Left colon (tissue), 2 donors: Measurements from ENCODE around the gene IQGAP1. TPM values are rescaled to one million over a fixed set of nuclear protein-coding genes. Genes with fewer than 3 reads are reported as not detected.
A peak's percentile ranks its signal among the peaks of the same experiment; 100 is the strongest.

Experiments used
- ATAC-seq: fragments of 200-7000 bp; cut with Tn5 transposase; one replicate; pipeline ENCODE4 v1.9.1; 2020; ENCODE audit warnings: mild to moderate bottlenecking, moderate library complexity
- DNase-seq, 2 donors: peaks; one replicate each; pipeline ENCODE4 v3.0.0-alpha.2; 2020
- intact Hi-C, 2 donors: fragments of 100-400 bp; cut with DNase I in 1 of 2; cut with micrococcal nuclease in 1 of 2; formaldehyde crosslinking; loops; one replicate each; pipeline versions ENCODE4 v1.11.2 to v1.14.0; 2022; cut with DNase I, micrococcal nuclease
- total RNA-seq, 2 donors: library from RNA; stranded (reverse); fragmentation: NEBNext Ultra II Directional; extraction: Animal tissue kit (Norgen Biotek cat#: 25700); gene quantifications; one replicate each; pipeline ENCODE4 v1.2.1, GENCODE V29; 2021
- donor health status: DM: no; HTN: no; CAD: no.
- donor health status: DM: yes; HTN: yes; CAD: no.

The IQGAP1 gene
- total RNA-seq, 2 donors from 2014 or later = 197 to 223 TPM

DNA sequence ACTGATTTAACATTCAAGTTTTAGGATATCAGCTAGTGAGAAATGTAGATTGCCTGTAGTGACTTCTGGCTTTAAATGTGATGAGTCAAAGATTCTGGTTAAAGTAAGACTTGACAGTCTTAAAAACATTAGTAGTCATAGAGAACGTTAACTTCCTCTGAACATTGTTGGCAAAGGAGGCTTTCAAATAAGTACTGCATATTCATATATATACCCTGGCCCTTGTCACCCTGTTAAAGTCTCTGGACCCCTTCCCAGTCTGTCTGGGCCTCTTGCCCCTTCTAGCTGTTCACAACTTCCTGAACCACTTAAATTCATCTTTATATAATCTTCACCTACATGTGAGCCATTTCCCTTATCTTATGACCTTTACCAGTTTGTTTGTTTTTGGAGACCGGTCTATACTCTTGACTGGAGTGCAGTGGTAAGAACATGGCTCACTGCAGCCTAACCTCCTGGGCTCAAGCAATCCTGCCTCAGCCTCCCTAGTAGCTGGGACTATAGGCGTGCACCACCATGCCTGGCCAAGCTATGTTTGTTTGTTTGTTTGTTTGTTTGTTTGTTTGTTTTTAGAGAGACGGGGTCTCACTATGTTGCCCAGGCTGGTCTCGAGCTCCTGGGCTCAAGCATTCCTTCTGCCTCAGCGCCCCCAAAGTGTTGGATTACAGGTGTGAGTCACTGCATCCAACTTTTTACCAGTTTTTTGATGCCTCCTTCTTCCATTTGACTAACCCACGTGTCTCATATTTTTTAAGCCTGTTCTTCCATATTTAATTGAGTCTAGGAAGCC lies 77.3 kb downstream of the IQGAP1 start:
- intact Hi-C loops = no loop called here
- DNase-seq = no peak
- peak; percentile 52 for ATAC-seq

DNA sequence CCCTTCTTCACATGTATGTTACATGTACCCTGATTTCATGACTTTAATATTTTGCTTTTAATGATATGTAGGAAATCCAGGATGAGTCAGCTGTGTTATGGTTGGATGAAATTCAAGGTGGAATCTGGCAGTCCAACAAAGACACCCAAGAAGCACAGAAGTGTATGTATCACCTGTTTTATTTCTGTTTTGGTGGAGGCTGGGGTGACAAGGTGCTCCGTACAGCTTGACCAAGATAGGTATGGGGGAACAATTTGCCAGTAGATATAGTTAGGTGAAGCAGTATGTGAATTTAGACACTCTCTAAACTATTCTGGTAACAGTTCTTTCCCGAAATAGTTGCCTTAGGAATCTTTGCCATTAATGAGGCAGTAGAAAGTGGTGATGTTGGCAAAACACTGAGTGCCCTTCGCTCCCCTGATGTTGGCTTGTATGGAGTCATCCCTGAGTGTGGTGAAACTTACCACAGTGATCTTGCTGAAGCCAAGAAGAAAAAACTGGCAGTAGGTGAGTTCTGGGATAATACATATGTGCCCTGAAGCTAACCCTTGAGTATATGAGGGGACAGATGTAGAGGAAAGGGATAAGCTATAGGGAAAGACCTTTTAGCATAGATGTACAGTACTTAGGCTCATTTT lies 78.0 kb downstream of the IQGAP1 start:
- ATAC-seq = no peak
- no peak for DNase-seq
- intact Hi-C loops = no loop called here

DNA sequence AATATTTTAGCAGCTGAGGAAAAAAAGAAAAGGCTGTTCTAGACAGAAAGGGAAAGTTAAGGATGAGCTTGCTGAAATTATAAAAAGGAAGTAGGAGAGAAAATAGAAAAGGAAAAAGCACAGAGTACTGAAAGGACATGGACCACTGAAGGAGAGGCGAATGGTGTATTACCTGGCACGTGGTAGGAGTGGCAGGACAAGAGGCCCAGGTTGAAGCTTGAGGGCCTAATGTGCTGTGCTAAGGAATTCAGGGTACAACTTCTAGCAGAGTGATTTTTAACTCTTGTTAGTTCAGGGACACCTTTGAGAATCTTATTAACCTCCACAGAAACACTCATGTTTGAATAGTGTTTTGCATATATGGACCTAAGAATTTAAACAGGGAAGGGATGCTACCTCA lies 81.7 kb downstream of the IQGAP1 start:
- peak; percentile 20 for ATAC-seq
- intact Hi-C loops = no loop called here
- DNase-seq = no peak

DNA sequence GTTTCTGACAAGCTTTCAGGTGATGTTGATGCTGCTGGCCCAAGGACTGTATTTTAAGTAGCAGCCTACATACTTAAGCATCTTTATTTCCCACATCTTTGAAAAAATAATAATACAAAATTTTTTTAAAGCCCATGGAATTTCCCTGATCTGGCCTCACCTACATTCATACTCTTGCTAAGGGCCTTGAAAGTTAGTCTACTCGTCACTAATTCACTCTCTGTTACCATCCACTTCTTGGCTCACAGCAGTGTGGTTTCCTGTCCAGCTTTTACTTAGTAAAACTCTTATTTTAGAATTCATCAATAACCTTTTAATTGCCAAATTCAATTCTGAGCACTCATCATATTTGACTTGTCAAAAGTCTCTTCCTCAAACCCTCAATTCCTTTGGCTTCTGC lies 82.4 kb downstream of the IQGAP1 start:
- intact Hi-C loops = no loop called here
- ATAC-seq (no peak), DNase-seq (no peak)

DNA sequence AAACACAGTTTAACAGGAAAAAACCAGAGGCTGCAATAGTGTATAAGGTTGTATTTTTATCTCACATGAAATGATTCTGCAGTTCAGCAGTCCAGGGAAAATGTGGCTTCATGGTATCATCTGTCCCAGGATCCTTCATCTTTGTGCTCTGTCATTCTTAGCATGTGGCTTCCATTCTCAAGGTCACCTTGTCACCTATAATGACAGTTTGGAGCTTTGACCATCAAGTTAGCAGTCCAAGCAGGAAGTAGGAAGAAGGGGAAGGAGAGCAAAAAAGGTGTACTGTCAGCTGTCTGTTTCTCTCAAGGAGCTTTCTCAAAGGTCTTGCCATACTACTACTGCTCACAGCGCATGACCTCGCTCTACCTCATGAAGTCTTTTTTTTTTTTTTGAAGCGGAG lies 83.1 kb downstream of the IQGAP1 start:
- intact Hi-C loops = no loop called here
- DNase-seq = no peak
- peak; percentile 38 for ATAC-seq

DNA sequence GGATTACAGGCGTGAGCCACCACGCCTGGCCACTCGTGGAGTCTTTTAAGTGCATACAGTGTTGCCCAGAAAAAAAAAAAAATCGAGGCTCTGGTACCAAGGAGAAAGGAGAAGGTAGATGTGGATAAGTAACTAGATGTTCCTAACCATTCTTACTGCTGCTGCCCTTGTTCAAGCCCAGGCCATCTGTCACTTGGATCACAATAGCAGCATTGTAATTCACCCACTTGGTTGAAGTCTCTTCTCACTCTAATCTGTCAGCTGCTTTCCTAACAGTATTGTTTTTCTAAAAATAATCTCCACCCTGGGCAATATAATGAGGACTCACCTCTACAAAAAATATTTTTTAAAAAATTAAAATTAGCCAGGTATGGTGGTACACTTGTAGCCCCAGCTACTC lies 83.7 kb downstream of the IQGAP1 start:
- intact Hi-C loops = no loop called here
- ATAC-seq = no peak
- no peak for DNase-seq

DNA sequence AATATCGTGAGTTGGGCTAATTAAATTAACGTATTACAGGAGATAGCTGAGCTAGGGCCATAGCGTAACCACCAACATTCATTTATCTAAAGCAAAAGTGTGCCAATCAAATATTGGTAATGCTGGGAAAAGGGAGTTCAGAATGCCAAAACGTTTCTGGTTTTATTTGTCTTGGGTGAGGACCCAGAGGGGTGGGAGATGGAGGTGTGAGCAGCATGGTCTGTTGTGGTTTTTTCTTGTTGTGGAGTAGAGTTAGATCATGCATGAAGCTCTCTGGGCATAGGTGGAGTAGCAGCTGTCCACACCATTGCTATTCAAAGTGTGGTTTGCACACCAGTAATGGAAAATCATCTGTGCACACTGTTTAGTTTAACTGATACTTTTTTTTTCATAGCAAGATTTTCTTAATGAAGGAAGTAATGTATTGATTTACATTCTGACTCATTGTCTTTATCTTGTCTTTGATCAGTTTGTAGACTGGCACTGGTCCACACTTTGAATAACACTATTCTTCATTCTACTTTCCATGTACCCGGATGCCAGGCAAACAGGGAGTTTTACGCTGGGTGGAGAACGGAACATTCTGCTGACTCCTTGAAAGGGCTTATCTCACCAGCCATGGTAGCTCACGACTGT lies 90.9 kb downstream of the IQGAP1 start:
- peak; percentile 71 for ATAC-seq
- no peak for DNase-seq
- intact Hi-C loops = no loop called here

DNA sequence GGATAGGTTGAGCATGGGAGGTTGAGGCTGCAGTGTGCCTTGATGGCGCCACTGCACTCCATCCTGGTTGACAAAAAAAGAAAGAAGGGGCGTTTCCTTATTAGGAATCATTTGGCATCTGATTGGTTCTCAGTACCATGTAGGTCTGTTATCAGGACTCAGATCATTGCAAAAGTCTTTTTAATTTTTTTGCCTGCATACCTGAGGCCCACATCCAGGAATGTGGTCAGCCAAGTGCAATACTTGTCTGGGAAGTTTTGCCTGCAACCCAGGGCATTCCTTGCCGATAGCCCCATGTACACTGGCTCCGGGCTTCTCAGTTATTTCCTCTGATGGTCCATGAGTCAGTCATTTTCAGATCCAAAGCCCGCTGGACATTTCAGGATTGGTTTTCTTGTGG lies 91.6 kb downstream of the IQGAP1 start:
- no peak for DNase-seq
- intact Hi-C loops = no loop called here
- ATAC-seq = no peak

DNA sequence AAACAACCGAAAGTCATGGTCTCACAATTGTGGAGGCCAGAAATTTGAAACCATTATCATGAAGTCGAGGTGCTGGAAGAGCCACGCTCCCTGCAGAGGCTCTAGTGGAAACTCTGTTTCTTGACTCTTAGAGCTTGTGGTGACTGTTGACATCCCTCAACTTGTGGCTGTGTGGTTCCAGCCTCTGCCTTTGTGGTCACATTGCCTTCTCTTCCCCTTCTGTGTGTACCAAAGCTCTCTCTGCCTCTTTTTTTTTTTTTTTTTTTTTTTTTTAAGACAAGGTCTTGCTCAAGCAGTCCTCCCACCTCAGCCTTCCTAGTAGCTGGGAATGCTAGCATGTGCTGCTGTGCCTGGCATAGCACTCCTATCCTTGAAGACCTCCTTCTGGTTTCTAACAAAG lies 93.0 kb downstream of the IQGAP1 start:
- DNase-seq (no peak), ATAC-seq (no peak)
- intact Hi-C loops = no loop called here

DNA sequence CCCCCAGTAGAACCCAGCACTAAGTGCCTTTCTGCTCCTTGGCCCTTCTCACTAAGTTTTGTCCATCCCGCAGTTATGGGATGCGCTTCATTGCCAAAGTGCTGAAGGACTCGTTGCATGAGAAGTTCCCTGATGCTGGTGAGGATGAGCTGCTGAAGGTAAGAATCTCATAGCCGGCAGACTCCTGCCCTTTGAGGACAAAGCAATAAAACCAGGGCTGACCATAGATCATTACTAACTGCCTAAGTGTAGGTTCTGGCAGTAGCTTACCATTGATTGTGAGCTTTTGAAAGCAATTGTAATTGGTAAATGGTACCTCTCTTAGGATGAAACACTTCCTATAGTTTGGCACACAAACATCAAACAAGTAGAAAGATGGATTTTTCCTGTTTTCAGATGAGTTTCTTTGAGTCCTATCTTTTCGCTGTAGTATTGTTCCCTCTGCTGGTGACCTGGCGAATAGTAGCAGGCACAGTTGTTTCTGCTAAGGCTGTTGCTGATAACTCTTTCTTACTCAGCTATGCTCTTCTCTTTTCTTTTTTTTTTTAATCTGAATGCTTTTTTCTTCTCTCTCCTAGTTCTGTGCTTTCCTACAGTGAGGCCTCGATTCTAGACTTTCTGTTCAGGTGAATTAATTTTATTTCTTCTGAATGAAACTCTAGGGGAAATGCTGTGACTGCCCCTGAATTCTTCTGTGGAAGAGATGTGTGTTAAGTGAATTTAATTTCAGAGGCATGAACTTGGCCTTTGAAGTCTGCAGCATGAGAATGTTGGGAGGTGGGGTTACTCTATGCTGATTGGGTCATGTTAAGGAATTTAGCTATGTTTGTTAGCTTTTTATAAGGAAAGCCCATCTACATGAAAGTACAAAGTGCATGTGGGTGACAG lies 94.3 kb downstream of the IQGAP1 start:
- intact Hi-C loops = loop anchor here in 1 of 2 donors (2.0 kb wide), 1 partner anchor 166 kb away; no protein-coding TSS in a partner anchor
- peak; percentile 67 for ATAC-seq
- DNase-seq = peak in 1 of 2 donors; percentile 45

DNA sequence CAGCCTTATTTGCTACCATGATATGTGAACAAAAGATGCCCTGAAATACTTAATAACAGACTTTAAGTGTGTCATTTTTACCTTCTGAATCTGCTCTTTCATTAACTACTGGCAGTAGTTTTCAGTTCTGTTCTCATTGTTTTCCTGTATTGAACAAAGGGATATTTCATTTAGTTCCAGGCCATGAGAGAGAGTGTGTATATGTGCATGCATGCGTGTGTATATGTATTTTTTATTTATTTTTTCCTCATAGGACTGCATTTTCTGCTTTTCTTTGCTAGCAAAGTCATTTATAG lies 94.9 kb downstream of the IQGAP1 start:
- ATAC-seq (no peak), DNase-seq (no peak)
- intact Hi-C loops = loop anchor here in 1 of 2 donors (2.0 kb wide), 1 partner anchor 166 kb away; no protein-coding TSS in a partner anchor

DNA sequence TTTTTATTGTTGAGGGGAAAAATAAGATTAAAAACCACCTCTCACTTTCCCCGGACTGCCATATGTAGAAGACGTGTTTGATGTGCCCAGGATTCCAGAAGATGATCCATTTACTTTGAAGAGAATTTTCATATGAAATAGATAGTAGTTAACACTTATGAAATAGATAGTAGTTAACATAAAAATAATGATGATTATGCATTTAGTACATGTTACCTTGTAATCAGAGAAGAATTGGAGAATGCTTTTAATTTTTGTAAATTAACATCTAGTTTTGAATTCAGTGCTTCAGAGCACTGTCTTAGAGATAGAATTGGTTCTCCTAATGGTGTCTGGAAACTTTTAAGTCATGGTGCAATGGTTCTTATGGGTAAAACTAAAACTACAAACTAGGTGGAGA lies 95.6 kb downstream of the IQGAP1 start:
- no peak for ATAC-seq
- no peak for DNase-seq
- intact Hi-C loops = loop anchor here in 1 of 2 donors (2.0 kb wide), 1 partner anchor 167 kb away; no protein-coding TSS in a partner anchor

DNA sequence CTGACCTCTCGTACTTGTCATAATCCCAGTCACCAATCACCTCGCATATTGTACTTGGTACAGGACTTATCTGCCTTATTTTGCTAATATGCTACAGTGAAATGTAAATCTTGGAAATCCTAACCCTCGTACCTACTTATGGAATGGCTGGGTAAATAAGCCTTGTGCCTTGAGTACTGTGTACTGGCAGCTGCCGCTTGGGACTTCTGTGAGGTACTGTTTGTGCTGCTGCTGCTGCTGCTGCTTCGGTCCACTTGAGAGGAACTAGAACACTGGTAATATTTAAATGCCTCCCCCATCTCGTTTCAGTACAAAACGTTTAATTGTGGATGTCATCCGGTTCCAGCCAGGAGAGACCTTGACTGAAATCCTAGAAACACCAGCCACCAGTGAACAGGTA lies 99.1 kb downstream of the IQGAP1 start:
- intact Hi-C loops = no loop called here
- ATAC-seq = no peak

DNA sequence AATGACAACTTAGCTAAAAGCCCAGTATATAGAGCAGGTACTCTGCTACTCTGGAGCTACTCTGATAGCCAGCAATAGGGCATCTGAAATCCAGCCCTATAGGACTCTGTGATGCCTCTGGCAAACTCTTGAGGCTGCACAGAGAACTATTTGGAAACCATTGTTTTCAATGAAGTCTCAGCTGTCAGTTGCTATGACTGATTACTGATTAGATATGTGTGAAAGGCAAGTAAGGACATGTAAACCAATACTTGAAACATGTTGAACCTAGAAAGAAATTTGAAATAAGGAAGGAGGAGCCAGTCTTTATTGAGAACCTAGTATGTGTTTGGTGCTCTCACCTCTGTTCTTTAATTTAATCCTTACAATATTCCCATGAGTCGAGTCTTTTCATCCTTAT lies 101.5 kb downstream of the IQGAP1 start:
- intact Hi-C loops = no loop called here
- DNase-seq = no peak
- ATAC-seq = peak; percentile 20

More for the DNA sequence above, 99.1 kb downstream of the IQGAP1 start:
- no peak for DNase-seq

DNA sequence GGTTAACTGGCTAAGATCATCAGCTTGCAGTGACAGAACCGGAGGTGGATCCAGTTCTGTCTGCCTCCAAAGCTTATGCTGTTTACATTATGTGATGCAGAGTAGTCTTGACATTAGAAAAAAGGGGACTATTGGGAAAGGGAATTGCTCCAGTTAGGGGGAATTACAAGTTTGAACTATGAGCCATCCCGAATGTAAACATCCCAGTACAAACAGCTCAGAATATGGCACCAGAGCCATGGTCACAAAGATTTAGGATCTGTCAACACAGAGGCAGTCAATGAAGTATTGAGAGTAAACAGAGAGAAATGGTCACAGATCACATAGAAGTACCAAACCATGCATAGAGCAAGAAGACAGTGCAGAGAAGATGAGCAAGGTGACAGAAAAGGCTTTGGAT lies 101.9 kb downstream of the IQGAP1 start:
- ATAC-seq = peak; percentile 52
- DNase-seq = no peak
- intact Hi-C loops = no loop called here

DNA sequence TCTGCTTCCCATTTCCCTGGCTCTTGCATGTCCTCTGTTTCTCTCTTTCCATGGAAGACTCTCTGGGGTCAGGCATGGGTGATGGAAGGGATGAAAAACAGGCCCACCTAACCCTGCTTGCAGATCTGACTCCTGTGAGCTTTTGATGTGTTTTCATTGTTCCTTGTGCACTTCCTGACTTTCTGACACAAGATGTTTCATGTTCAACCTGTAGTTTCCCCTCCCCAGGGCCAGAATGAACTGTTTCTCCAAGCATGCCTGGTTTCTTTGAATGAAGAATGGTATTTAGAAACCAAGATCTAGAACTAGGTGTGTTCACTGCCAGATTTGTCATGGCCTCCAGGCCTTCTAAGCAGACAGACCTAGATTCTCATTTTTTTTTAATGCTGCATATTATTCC lies 105.6 kb downstream of the IQGAP1 start:
- intact Hi-C loops = no loop called here
- DNase-seq = no peak
- no peak for ATAC-seq

DNA sequence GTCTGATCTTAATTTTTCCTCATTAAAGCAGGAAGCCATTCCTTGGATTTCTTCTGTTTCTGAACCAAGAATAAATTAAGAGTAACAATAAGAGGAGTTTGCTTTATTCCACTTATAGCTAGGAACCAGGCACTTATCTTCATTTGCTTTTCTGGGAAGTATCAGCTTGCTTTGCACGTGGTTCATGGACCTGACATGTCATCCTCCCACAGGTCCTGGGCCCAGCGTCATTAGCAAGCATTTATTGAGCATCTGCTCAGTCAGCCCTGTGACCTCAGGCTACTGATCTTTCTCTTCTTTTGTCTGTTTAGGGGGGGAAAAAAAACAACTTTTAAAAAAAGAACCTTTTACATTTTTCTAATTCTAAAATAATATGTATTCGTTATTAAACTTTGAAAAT lies 107.0 kb downstream of the IQGAP1 start:
- intact Hi-C loops = no loop called here
- ATAC-seq (no peak), DNase-seq (no peak)

DNA sequence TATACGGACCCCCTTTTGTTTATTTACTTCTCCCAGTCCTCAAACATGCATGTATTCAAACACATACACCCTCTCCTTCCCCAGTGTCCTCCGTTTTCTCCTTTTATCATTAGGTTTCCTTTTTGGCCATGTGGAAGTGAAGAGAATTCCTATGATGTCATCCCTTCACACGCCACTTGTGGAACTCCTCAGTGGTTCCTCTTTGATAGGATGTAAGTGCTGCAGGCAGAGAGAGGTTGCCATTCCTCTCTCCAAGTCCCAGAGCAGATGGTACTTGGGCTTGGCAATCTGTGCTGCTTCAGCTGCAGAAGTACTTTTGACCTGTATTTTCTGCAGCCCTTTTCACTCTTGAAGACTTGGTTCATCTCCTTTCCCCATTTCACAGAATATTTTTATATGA lies 108.7 kb downstream of the IQGAP1 start:
- no peak for DNase-seq
- intact Hi-C loops = no loop called here
- ATAC-seq = no peak

DNA sequence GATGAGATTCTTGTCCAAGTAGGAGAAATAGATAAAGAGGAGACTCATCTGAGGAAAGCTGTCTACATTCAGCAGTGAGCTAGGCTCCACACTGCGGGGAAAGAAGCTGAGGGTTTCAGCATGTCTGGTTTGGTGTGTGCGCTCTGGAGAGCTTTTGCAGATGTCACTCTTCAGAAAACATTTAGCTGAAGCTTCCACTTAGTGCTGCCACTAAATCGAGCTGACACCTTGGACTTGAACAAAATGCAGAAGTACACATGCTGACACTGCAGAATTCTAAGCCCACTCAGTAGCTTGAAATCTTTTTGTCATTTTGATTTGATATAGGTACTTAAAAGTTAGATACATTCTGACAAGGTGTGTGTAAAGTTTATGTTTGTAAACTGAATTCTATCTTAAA lies 109.3 kb downstream of the IQGAP1 start:
- DNase-seq = no peak
- intact Hi-C loops = no loop called here
- no peak for ATAC-seq
